Stimulated activated CD4-positive, alpha-beta T cell treated with anti-CD3 and anti-CD28 coated beads, TNF-alpha, amount 100 ng/mL, for 1 hour (primary cell): ENCODE measurements around the gene ACTA2.
"Not testable (repeated sequence)": the region's sequence is repeated elsewhere in the genome, so short reads cannot be mapped to it uniquely, and the experiment has no call there.

Experiments
- DNase-seq, 3 donors: peaks; one replicate each; pipeline ENCODE4 v3.0.0-alpha.2; 2020; ENCODE audit warnings: low read depth in 3 of 3, low spot score in 1 of 3

The ACTA2 gene

GRCh38 chr10:88953662-88954061 lies 1.1 kb upstream of the ACTA2 start:
- no peak for DNase-seq

GRCh38 chr10:88949912-88950837 lies 2.4 kb downstream of the ACTA2 start:
- DNase-seq: no peak

GRCh38 chr10:88949051-88949450 lies 3.5 kb downstream of the ACTA2 start:
- no peak for DNase-seq

GRCh38 chr10:88946965-88947590 lies 5.5 kb downstream of the ACTA2 start:
- no peak for DNase-seq

GRCh38 chr10:88946200-88946599 lies 6.4 kb downstream of the ACTA2 start:
- DNase-seq: no peak

- DNase-seq: no peak
These were observed 7.8 kb downstream of the ACTA2 start for GRCh38 chr10:88944813-88945212.

GRCh38 chr10:88943778-88944177 lies 8.8 kb downstream of the ACTA2 start:
- no peak for DNase-seq

GRCh38 chr10:88941026-88941425 lies 11.5 kb downstream of the ACTA2 start:
- no peak for DNase-seq

- no peak for DNase-seq
These were observed 13.6 kb downstream of the ACTA2 start for GRCh38 chr10:88938938-88939337.

- no peak for DNase-seq
These were observed 14.5 kb downstream of the ACTA2 start for GRCh38 chr10:88938039-88938438.

GRCh38 chr10:88936656-88937055 lies 15.9 kb downstream of the ACTA2 start:
- no peak for DNase-seq

- peak; percentile 26 to 44 (median 44) for DNase-seq
These were observed 17.5 kb downstream of the ACTA2 start for GRCh38 chr10:88934900-88935672.

GRCh38 chr10:88933564-88933963 lies 19.0 kb downstream of the ACTA2 start:
- no peak for DNase-seq

GRCh38 chr10:88932539-88933256 lies 19.9 kb downstream of the ACTA2 start:
- peak in 2 of 3 donors; percentile 9 to 10 for DNase-seq

- not testable (repeated sequence) for DNase-seq
These were observed 20.5 kb downstream of the ACTA2 start for GRCh38 chr10:88932029-88932428.

- no peak for DNase-seq
These were observed 21.0 kb downstream of the ACTA2 start for GRCh38 chr10:88931548-88931947.

GRCh38 chr10:88928254-88928653 lies 24.3 kb downstream of the ACTA2 start:
- no peak for DNase-seq

GRCh38 chr10:88927416-88927690 lies 25.2 kb downstream of the ACTA2 start:
- no peak for DNase-seq

- no peak for DNase-seq
These were observed 25.8 kb downstream of the ACTA2 start for GRCh38 chr10:88926566-88927415.

- DNase-seq: no peak
These were observed 29.1 kb downstream of the ACTA2 start for GRCh38 chr10:88923520-88923919.
